ENCODE data around the gene AUTS2.

Gene AUTS2

GRCh38 chr7:70657989-70658632 lies 1059.8 kb downstream of the AUTS2 start:
- DNase-seq: no peak

DNA sequence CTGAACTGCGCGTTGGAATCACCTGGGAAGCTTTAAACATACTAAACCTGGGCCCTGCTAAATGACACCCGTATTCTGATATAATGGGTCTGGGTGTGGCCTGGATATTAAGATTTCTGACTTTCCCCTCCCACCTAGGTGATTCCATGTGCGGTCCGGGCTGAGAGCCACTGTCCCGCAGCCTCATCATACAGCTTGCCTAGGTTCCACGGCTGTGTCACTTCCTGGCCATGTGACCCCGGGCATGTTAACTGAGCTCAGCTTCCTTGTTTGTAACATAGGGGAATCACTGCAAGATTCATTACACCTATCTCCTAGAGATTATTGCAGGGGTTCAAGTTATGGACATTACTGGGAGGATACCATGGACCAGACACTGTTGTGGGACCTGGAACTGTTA lies 1061.0 kb downstream of the AUTS2 start:
- DNase-seq: no peak

DNA sequence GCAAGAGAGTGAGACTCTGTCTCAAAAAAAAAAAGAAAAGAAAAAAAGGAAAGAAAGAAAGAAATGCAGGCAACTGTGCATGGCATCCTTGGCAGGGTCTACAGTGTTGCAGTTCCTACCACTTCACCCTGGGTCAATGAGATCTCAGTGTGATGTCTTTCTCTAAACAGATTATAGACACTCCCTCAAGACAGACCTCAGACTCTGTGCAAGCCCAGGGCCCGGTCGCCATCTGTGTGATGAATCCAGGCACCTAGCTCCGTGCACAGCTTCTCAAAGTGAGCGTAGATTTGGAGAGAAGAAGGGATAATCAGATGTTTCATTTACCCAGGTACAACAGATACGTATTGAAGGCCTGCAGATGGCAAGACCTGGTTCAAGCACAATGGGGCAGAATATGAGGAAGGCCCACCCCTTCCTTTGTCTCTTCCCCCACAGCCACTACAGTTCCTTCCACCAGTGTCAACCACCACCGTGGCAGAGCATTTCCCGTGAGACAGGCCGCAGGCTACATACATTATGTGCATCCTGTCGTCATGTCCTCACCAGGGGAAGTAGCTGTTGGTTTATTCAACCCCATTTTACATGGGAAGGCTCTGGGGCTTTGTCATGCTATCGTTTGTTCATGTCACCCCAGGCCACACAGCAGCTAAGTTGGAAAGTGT lies 1062.0 kb downstream of the AUTS2 start:
- DNase-seq: peak; percentile 62 to 70

- DNase-seq: no peak
These were observed 1062.5 kb downstream of the AUTS2 start for GRCh38 chr7:70660819-70661191.

DNA sequence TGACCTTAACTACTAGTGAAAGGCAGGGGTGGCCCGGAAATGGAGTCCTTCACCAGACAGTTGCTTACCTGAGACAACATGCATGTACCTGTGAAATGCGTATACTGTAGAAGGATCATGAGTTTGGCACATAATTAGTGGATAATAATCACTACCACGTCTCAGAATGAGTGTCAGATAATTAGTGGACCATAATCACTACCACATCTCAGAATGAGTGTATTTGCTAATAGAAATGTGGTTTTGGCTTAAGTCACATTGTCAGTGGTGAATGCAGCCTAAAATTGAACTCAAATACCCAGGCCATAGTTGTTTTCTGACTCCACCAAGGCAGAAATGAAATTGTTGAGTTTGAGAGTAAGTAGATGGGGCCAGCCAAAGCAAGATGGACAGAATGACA lies 1065.4 kb downstream of the AUTS2 start:
- DNase-seq: no peak

DNA sequence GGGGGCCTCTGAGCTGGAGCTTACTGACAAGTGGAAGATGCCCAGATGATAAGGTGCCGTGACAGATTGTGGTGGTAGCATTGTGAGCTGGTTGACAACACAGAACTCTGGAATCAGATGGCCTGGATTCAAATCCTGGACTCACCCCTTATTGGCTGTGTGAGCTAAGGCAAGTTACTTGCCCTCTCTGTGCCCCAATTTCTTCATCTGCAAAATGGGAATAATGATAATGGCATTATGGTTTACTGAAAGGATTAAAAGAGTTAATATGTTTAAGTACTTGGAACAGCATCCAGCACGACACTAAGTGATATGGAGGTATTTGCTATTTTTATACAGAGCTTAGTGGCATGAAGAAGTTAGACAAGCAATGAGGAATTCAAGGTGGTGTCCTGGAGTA lies 1067.7 kb downstream of the AUTS2 start:
- no peak for DNase-seq

- DNase-seq: no peak
These were observed 1069.1 kb downstream of the AUTS2 start for GRCh38 chr7:70667406-70667805.

DNA sequence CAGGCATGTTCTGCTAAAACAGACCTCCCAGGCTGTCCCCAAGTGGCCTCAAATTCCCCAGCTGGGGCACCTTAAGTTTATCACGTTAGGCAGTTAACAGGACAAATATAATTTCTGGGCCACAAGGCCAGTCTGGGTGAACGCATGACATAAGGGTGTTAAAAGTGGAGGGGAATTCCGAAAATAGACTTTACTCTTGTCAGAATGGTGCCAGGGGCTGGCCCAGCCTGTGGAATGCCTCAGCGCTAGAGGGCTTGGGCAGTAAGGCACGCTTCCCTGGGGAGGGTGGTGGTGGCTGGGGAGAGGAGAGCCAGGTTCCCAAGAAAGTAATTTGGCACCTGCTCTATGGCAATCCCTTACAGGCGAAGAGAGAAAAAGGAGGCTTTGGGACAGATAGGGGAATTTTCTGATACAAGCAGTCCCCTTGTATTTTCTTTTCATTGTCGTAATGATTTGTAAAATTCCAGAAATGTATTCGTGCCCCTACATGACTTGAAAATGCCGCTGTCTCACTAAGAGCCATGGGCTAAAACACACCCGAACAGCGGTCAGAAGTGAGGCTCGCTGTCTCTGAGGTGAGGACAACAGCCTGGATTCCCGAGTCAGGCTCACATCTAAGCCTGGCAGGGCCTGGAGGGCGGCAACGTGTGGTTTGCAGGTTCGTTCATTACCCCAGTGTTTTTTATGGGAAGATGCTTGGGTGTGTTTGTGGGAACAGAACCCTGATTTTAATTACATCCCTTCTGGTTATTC lies 1070.5 kb downstream of the AUTS2 start:
- no peak for DNase-seq

- peak; percentile 24 to 31 for DNase-seq
These were observed 1071.6 kb downstream of the AUTS2 start for GRCh38 chr7:70669854-70670253.

DNA sequence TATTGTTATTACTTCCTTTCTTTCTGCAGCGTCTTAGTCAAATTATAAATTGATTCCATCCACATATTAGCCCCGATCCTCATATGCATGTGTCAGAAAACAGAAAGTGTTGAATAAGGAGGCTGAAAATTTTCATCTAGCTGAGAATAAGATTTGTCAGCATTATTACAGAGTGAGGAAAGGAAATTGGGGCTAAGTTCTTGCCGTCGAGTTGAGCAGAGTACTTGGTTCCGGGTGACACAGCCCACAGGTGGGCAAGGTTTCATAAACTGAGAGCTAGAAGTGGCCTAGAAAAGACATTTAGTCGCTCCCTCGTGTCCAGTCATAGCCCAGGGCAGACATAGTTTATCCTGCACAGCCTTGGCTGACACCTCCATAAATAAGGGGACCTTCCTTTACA lies 1072.0 kb downstream of the AUTS2 start:
- DNase-seq: no peak

DNA sequence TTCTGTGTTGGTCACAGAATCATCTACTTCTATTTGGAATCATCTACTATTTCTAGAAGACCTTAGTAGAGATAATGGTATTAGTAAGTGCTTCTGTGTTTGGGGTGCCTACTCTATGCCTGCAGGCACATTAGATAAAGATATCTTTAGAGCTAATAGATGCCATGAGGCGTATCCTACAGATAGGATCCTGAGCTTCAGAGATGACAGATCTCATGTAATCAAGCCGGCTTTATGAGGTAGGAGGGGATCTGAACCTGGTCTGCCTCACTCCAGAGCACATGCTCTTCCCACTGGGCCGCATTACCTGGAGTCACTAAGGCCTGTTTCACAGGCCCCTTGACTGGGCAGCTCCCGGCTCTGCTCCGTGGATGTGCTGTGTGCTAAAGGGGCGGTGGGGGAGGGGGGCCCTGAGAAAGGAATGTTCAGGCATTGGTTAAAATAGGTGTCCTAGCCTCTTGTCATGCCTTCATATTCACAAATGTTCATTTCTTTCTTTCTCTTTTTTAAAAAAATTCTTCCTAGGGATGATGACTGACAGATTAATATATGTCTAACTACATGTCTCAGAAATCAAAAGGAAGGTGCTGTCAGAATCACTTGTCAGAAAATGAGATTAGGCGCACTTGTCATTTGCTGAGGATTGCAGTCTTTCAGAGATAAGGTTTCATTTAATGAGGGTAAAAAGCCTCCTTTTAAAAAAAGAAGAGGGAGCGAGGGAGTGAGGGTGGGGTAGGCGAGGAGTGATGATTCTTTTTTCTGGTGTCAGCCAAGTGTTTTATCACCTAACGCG lies 1075.7 kb downstream of the AUTS2 start:
- DNase-seq: no peak

GRCh38 chr7:70674571-70675010 lies 1076.3 kb downstream of the AUTS2 start:
- DNase-seq: no peak

- no peak for DNase-seq
These were observed 1078.0 kb downstream of the AUTS2 start for GRCh38 chr7:70676243-70676642.

GRCh38 chr7:70678621-70679251 lies 1080.5 kb downstream of the AUTS2 start:
- no peak for DNase-seq

GRCh38 chr7:70679661-70680060 lies 1081.4 kb downstream of the AUTS2 start:
- DNase-seq: peak in 1 of 2 donors; percentile 26

- no peak for DNase-seq
These were observed 1082.0 kb downstream of the AUTS2 start for GRCh38 chr7:70680306-70680705.

- no peak for DNase-seq
These were observed 1082.6 kb downstream of the AUTS2 start for GRCh38 chr7:70680743-70681468.

DNA sequence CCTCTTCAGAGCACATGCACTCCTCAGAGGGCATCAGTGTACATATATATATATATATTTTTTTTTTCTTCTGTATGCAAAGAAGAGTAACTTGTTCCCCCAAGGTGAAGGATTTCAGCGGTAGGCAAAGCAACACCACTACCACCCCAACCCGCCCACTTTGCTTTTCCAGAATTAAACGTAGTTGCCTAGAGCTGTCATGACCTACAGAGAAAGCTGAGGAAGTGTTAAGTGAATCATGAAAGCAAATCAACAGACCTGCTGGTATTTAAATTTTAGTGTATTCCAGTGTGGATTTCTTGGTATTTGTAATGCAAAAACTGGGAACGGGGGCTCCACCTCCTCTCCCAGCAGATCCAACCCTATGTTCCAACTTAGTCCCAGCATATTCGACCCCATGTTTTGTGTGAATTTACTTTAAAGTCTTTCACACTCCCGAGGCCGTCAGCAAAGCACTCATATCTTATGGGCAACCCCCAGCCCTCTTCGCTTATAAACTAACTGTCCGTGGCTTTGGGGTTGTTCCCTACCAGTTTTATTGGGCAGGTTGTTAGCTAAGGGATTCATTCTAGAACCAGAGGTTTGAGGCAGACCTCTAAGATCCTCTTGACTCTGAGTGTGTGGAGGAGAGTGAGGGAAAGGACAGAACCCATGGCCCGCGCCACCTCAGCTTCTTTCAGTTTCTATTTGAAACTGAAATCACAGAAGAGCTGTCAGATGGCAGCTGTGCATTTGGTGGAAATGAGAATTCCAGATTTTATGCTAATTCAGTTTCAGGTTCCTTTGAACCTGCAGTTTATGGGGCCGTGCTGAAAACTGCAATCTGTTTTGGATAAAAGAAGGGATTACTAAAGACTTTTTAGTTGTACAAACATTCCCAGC lies 1083.4 kb downstream of the AUTS2 start:
- DNase-seq: peak in 1 of 2 donors; percentile 30

GRCh38 chr7:70684173-70684572 lies 1085.9 kb downstream of the AUTS2 start:
- no peak for DNase-seq

DNA sequence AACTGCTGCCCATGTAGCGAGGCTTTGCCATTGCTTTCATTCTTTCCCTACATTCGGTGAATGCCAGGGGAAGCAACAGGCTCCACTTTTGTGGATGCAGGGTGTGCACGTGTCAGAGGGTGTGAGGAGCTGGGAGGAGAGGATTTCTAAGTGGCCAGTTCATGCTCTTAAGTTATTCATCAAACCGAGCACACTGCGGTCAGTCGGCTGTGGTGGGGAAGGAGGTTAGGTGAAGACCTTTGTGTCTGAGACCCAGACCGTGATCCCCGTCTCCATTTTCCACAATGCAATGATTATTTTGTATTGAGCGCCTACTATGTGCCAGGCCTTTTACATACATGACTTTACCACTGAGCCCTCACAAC lies 1095.0 kb downstream of the AUTS2 start:
- no peak for DNase-seq

All from CD4-positive, alpha-beta T cell treated with Interleukin-1 beta for 1 hour (primary cell).